Mucosa of stomach (tissue), 1 donor: ENCODE results near the gene TOM1L1.
"Not testable (repeated sequence)": the region's sequence is repeated elsewhere in the genome, so short reads cannot be mapped to it uniquely, and the experiment has no call there.

ENCODE experiments used
- H3K27me3 ChIP-seq: one replicate; pipeline ENCODE4 v1.7.0; 2013; ENCODE audit warnings: mild to moderate bottlenecking, low read length; ENCODE audit not compliant: control insufficient read depth, insufficient read depth
- H3K36me3 ChIP-seq: one replicate; pipeline ENCODE4 v1.7.0; 2013; ENCODE audit warnings: low read length; ENCODE audit not compliant: control insufficient read depth, insufficient read depth
- H3K4me1 ChIP-seq: one replicate; pipeline ENCODE4 v1.7.0; 2013; ENCODE audit warnings: mild to moderate bottlenecking, low read length; ENCODE audit not compliant: control insufficient read depth, insufficient read depth
- H3K4me3 ChIP-seq: one replicate; pipeline ENCODE4 v1.7.0; 2013; ENCODE audit warnings: low read length
- H3K9ac ChIP-seq: one replicate; pipeline ENCODE4 v1.7.0; 2013; ENCODE audit warnings: mild to moderate bottlenecking, low read length, moderate library complexity
- H3K9me3 ChIP-seq: one replicate; pipeline ENCODE4 v1.7.0; 2013; ENCODE audit warnings: mild to moderate bottlenecking, low read length, moderate library complexity; ENCODE audit not compliant: control insufficient read depth
- donor health status: Pancreatic carcinoma.

Gene TOM1L1

GRCh38 chr17:54900457-54901229, at the start of gene TOM1L1:
TSS of gene TOM1L1 (plus strand) at chr17:54900852. CDS start at chr17:54900866, 14 bp downstream.
- Histone ChIP-seq H3K27me3 (no peaks in the 10 kb centered on the region), H3K36me3 (no peaks in the 10 kb centered on the region)

GRCh38 chr17:54859187-54859586, 41.5 kb upstream of the TOM1L1 start:
- Histone ChIP-seq H3K36me3 (no peaks in the 10 kb centered on the region), H3K4me3 (no peak overlapping the region), H3K4me1 (no peaks in the 10 kb centered on the region), H3K9me3 (no peaks in the 10 kb centered on the region), H3K9ac (no peak overlapping the region), H3K27me3 (no peaks in the 10 kb centered on the region)

More at GRCh38 chr17:54900457-54901229, at the start of gene TOM1L1:
- H3K9me3 ChIP-seq = no peaks in the 10 kb centered on the region
- peak within 1 kb of the TSS; percentile 87 for H3K9ac ChIP-seq
- peaks cover 5% of the 10 kb centered on the region for H3K4me1 ChIP-seq
- peak within 1 kb of the TSS; percentile 12 for H3K4me3 ChIP-seq

- H3K4me3 ChIP-seq = no peak overlapping the region
- H3K27me3 ChIP-seq = no peaks in the 10 kb centered on the region
- no peaks in the 10 kb centered on the region for H3K4me1 ChIP-seq
- no peaks in the 10 kb centered on the region for H3K36me3 ChIP-seq
- H3K9me3 ChIP-seq = no peaks in the 10 kb centered on the region
- no peak overlapping the region for H3K9ac ChIP-seq
Observed at GRCh38 chr17:54860617-54861470, 39.8 kb upstream of the TOM1L1 start.

- H3K36me3 ChIP-seq = no peaks in the 10 kb centered on the region
- H3K4me3 ChIP-seq = no peak overlapping the region
- H3K9ac ChIP-seq = no peak overlapping the region
- no peaks in the 10 kb centered on the region for H3K9me3 ChIP-seq
- no peaks in the 10 kb centered on the region for H3K4me1 ChIP-seq
- no peaks in the 10 kb centered on the region for H3K27me3 ChIP-seq
Observed at GRCh38 chr17:54861471-54861983, 39.1 kb upstream of the TOM1L1 start.

- no peak overlapping the region for H3K4me3 ChIP-seq
Observed at GRCh38 chr17:54863176-54863575, 37.5 kb upstream of the TOM1L1 start.

GRCh38 chr17:54864070-54864469, 36.6 kb upstream of the TOM1L1 start:
- no peak overlapping the region for H3K9ac ChIP-seq
- no peaks in the 10 kb centered on the region for H3K4me1 ChIP-seq
- no peak overlapping the region for H3K4me3 ChIP-seq
- H3K36me3 ChIP-seq = no peaks in the 10 kb centered on the region
- H3K27me3 ChIP-seq = no peaks in the 10 kb centered on the region
- H3K9me3 ChIP-seq = no peaks in the 10 kb centered on the region

More at GRCh38 chr17:54863176-54863575, 37.5 kb upstream of the TOM1L1 start:
- H3K4me1 ChIP-seq = no peaks in the 10 kb centered on the region
- H3K27me3 ChIP-seq = no peaks in the 10 kb centered on the region
- no peaks in the 10 kb centered on the region for H3K36me3 ChIP-seq
- H3K9me3 ChIP-seq = no peaks in the 10 kb centered on the region
- H3K9ac ChIP-seq = no peak overlapping the region

GRCh38 chr17:54864636-54865356, 35.9 kb upstream of the TOM1L1 start:
- no peak overlapping the region for H3K4me3 ChIP-seq
- no peaks in the 10 kb centered on the region for H3K27me3 ChIP-seq
- H3K9ac ChIP-seq = no peak overlapping the region
- no peaks in the 10 kb centered on the region for H3K4me1 ChIP-seq
- H3K9me3 ChIP-seq = no peaks in the 10 kb centered on the region
- H3K36me3 ChIP-seq = no peaks in the 10 kb centered on the region

- H3K9ac ChIP-seq = no peak overlapping the region
- no peaks in the 10 kb centered on the region for H3K9me3 ChIP-seq
- H3K4me1 ChIP-seq = no peaks in the 10 kb centered on the region
- H3K27me3 ChIP-seq = no peaks in the 10 kb centered on the region
- H3K36me3 ChIP-seq = no peaks in the 10 kb centered on the region
- H3K4me3 ChIP-seq = no peak overlapping the region
Observed at GRCh38 chr17:54867634-54868033, 33.0 kb upstream of the TOM1L1 start.

GRCh38 chr17:54870671-54871175, 29.9 kb upstream of the TOM1L1 start:
- Histone ChIP-seq H3K4me3 (no peak overlapping the region), H3K4me1 (no peaks in the 10 kb centered on the region), H3K9me3 (no peaks in the 10 kb centered on the region), H3K36me3 (no peaks in the 10 kb centered on the region), H3K9ac (no peak overlapping the region), H3K27me3 (no peaks in the 10 kb centered on the region)

GRCh38 chr17:54875906-54876305, 24.7 kb upstream of the TOM1L1 start:
- not testable (repeated sequence) for H3K36me3 ChIP-seq, H3K9me3 ChIP-seq, H3K4me3 ChIP-seq, H3K4me1 ChIP-seq, H3K9ac ChIP-seq, H3K27me3 ChIP-seq

- H3K9ac ChIP-seq = no peak overlapping the region
- no peaks in the 10 kb centered on the region for H3K27me3 ChIP-seq
- no peaks in the 10 kb centered on the region for H3K36me3 ChIP-seq
- H3K4me3 ChIP-seq = no peak overlapping the region
- H3K4me1 ChIP-seq = no peaks in the 10 kb centered on the region
- H3K9me3 ChIP-seq = no peaks in the 10 kb centered on the region
Observed at GRCh38 chr17:54876656-54877195, 23.9 kb upstream of the TOM1L1 start.
